ENCODE results near the gene TMEM164.

TMEM164 gene

GRCh38 chrX:110213183-110213582 lies 210.3 kb downstream of the TMEM164 start:
- Histone ChIP-seq H3K4me1 (ENCODE audit: control insufficient read depth, insufficient read depth, low read length) (no peaks in the 10 kb centered on the region), H3K4me3 (ENCODE audit: insufficient read depth, low read depth, low read length) (no peak overlapping the region), H3K9me3 (ENCODE audit: control insufficient read depth, low read length) (no peaks in the 10 kb centered on the region), H3K27ac (ENCODE audit: insufficient read depth, low read depth, low read length, poor library complexity, severe bottlenecking) (no peak overlapping the region), H3K27me3 (ENCODE audit: control insufficient read depth, insufficient read depth, low read length, poor library complexity, severe bottlenecking) (no peaks in the 10 kb centered on the region), H3K36me3 (ENCODE audit: control insufficient read depth, insufficient read depth, low read length) (no peaks in the 10 kb centered on the region)
- WGBS, 2 experiments, result no CpG with 5 or more reads among the region's 1 CpG

GRCh38 chrX:110214684-110215083 lies 211.8 kb downstream of the TMEM164 start:
- Histone ChIP-seq H3K36me3 (ENCODE audit: control insufficient read depth, insufficient read depth, low read length) (no peaks in the 10 kb centered on the region), H3K27me3 (ENCODE audit: control insufficient read depth, insufficient read depth, low read length, poor library complexity, severe bottlenecking) (no peaks in the 10 kb centered on the region), H3K4me1 (ENCODE audit: control insufficient read depth, insufficient read depth, low read length) (no peaks in the 10 kb centered on the region), H3K4me3 (ENCODE audit: insufficient read depth, low read depth, low read length) (no peak overlapping the region), H3K9me3 (ENCODE audit: control insufficient read depth, low read length) (no peaks in the 10 kb centered on the region), H3K27ac (ENCODE audit: insufficient read depth, low read depth, low read length, poor library complexity, severe bottlenecking) (no peak overlapping the region)
- WGBS, 2 experiments, result no CpG with 5 or more reads among the region's 1 CpG

DNA sequence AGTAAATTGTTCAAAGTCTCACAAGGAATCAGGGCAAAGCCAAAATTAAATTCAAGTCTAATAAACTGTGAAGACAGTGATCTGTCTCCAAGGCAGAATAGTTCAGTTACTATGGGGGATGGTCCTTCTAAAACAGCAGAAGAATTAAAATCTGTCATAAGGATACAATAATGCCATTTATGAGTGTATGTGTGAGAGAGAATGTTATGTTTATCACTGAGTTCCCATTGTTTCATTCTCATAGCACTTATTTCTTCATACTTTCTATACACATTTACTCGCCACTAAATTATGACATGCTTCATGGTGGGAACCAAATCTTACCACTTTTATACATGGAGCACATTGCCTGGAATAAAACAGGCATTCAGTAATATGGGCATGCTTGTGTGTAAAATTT lies 212.5 kb downstream of the TMEM164 start:
- H3K27me3 ChIP-seq (ENCODE audit: control insufficient read depth, insufficient read depth, low read length, poor library complexity, severe bottlenecking), result no peaks in the 10 kb centered on the region
- no peaks in the 10 kb centered on the region for H3K4me1 ChIP-seq (ENCODE audit: control insufficient read depth, insufficient read depth, low read length)
- H3K27ac ChIP-seq (ENCODE audit: insufficient read depth, low read depth, low read length, poor library complexity, severe bottlenecking), result no peak overlapping the region
- 80 to 83% methylated on average over 1 of the region's 1 CpG for WGBS, 2 experiments
- H3K4me3 ChIP-seq (ENCODE audit: insufficient read depth, low read depth, low read length), result no peak overlapping the region
- H3K36me3 ChIP-seq (ENCODE audit: control insufficient read depth, insufficient read depth, low read length), result no peaks in the 10 kb centered on the region
- no peaks in the 10 kb centered on the region for H3K9me3 ChIP-seq (ENCODE audit: control insufficient read depth, low read length)

DNA sequence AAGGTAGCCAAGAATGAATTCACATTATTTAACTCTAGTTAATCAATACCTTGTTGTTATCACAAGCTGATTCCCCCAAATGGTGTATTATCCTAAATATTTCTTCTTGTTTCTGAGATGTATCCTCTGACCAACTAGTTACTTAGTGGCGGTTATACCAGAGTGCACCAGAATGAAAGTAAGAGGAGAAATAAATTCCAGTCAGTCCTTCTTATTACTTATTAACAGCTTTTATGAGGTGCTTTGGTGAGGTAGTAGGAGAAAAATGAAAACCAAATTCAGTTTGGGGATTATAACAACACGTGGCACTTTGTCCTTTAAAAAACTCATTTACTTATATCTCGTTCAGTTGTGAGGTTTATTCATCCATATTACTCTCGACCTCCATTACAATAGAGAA lies 213.1 kb downstream of the TMEM164 start:
- Histone ChIP-seq H3K27me3 (ENCODE audit: control insufficient read depth, insufficient read depth, low read length, poor library complexity, severe bottlenecking) (no peaks in the 10 kb centered on the region), H3K27ac (ENCODE audit: insufficient read depth, low read depth, low read length, poor library complexity, severe bottlenecking) (no peak overlapping the region), H3K4me3 (ENCODE audit: insufficient read depth, low read depth, low read length) (no peak overlapping the region), H3K36me3 (ENCODE audit: control insufficient read depth, insufficient read depth, low read length) (no peaks in the 10 kb centered on the region), H3K4me1 (ENCODE audit: control insufficient read depth, insufficient read depth, low read length) (no peaks in the 10 kb centered on the region), H3K9me3 (ENCODE audit: control insufficient read depth, low read length) (no peaks in the 10 kb centered on the region)
- WGBS, 2 experiments, result 80 to 100% methylated on average over 1 to 2 of the region's 4 CpGs

GRCh38 chrX:110218591-110218990 lies 215.7 kb downstream of the TMEM164 start:
- Histone ChIP-seq H3K4me3 (ENCODE audit: insufficient read depth, low read depth, low read length) (no peak overlapping the region), H3K9me3 (ENCODE audit: control insufficient read depth, low read length) (no peaks in the 10 kb centered on the region), H3K4me1 (ENCODE audit: control insufficient read depth, insufficient read depth, low read length) (no peaks in the 10 kb centered on the region), H3K27me3 (ENCODE audit: control insufficient read depth, insufficient read depth, low read length, poor library complexity, severe bottlenecking) (no peaks in the 10 kb centered on the region), H3K36me3 (ENCODE audit: control insufficient read depth, insufficient read depth, low read length) (no peaks in the 10 kb centered on the region), H3K27ac (ENCODE audit: insufficient read depth, low read depth, low read length, poor library complexity, severe bottlenecking) (no peak overlapping the region)
- 100% methylated on average over 1 of the region's 2 CpGs for WGBS, 2 experiments

DNA sequence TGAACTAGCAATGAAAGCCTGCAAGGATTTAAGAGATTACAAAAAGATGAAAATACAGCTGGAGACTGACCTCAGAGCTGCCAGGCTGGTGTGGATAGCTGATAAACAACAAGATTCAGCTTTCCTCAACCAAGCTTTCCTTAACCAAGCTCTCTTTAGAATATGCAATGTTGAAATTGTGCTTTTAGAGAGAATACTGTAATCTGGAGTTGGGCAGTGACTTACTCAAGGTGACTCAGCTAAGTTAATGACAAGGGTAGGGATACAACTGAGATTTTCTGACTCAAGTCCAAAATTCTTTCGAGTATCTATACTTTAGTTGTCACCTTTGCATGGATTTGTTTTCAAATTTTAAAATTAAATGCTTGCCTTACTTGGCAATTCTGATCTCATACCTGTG lies 217.0 kb downstream of the TMEM164 start:
- Histone ChIP-seq H3K36me3 (ENCODE audit: control insufficient read depth, insufficient read depth, low read length) (no peaks in the 10 kb centered on the region), H3K4me3 (ENCODE audit: insufficient read depth, low read depth, low read length) (no peak overlapping the region), H3K27ac (ENCODE audit: insufficient read depth, low read depth, low read length, poor library complexity, severe bottlenecking) (no peak overlapping the region), H3K27me3 (ENCODE audit: control insufficient read depth, insufficient read depth, low read length, poor library complexity, severe bottlenecking) (no peaks in the 10 kb centered on the region), H3K4me1 (ENCODE audit: control insufficient read depth, insufficient read depth, low read length) (no peaks in the 10 kb centered on the region), H3K9me3 (ENCODE audit: control insufficient read depth, low read length) (no peaks in the 10 kb centered on the region)
- WGBS, 2 experiments, result 100% methylated on average over 1 of the region's 1 CpG; no CpG with 5 or more reads in 1 of the 2 experiments

DNA sequence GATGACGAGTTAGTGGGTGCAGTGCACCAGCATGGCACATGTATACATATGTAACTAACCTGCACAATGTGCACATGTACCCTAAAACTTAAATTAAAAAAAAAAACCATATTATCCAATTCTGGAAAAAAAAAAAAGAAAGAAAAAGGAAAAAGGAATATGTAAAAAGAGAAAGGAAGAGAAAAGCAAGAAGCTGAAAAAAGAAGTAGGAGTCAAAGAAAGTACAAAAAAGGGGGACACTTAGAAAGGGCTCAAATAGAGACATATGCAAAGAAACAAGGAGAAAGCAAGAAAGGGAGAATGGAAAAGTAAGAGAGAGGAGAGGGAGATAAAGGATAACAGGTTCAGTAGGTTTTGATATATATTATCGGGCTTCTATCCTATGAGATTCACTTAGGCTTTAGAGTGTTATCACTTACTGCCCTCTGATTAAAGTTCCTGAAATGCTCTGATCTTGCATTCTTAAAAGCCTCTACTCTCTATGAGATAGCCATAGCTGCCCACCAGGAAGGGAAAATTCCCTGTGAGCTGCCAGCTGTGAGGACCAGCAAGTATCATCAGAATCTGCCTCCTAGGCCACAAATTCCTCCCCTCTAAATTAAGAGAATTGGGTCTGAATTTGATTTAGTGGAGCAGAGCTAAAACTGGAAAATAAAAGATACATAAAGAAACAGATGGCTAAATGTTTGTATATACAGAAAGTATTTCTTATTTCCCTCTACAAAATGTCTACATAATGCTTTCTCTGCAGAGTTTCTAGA lies 219.8 kb downstream of the TMEM164 start:
- Histone ChIP-seq H3K27ac (ENCODE audit: insufficient read depth, low read depth, low read length, poor library complexity, severe bottlenecking) (no peak overlapping the region), H3K4me3 (ENCODE audit: insufficient read depth, low read depth, low read length) (no peak overlapping the region), H3K4me1 (ENCODE audit: control insufficient read depth, insufficient read depth, low read length) (no peaks in the 10 kb centered on the region), H3K9me3 (ENCODE audit: control insufficient read depth, low read length) (no peaks in the 10 kb centered on the region), H3K27me3 (ENCODE audit: control insufficient read depth, insufficient read depth, low read length, poor library complexity, severe bottlenecking) (no peaks in the 10 kb centered on the region), H3K36me3 (ENCODE audit: control insufficient read depth, insufficient read depth, low read length) (no peaks in the 10 kb centered on the region)
- WGBS, 2 experiments, result 83% methylated on average over 1 of the region's 2 CpGs; no CpG with 5 or more reads in 1 of the 2 experiments

DNA sequence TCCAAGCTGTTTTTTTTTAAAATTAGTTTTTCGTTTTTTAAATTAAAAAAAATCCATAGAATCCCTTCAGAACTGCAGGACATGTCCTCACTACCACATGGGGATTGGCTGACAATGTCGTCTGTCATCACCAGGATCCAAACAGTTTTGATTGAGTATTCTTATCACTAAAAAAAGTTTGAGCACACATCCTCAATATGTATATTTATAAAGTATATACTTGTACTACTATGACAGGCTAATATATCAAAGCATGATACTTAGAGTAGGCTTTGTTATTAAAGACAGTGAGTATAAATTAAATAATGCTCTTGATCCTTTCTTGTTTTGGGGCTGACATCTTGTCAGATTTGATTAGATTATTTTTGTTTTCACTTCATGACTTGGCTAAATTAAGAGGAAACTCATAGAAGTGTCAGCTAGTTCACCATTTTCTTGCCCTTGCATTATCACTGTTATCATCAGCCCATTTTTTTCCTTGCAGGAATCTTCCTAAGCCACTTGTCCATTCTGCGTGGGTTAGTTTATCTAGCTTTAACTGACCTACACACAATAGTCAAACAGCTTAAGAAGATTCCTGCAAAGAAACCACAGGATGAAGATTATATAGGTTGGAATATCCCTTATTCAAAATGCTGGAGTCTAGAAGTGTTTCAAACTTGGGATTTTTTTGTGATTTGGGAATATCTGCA lies 222.2 kb downstream of the TMEM164 start:
- H3K9me3 ChIP-seq (ENCODE audit: control insufficient read depth, low read length), result no peaks in the 10 kb centered on the region
- H3K4me3 ChIP-seq (ENCODE audit: insufficient read depth, low read depth, low read length), result no peak overlapping the region
- H3K27ac ChIP-seq (ENCODE audit: insufficient read depth, low read depth, low read length, poor library complexity, severe bottlenecking), result no peak overlapping the region
- WGBS, 2 experiments, result 85% methylated on average over 2 of the region's 3 CpGs; no CpG with 5 or more reads in 1 of the 2 experiments
- H3K27me3 ChIP-seq (ENCODE audit: control insufficient read depth, insufficient read depth, low read length, poor library complexity, severe bottlenecking), result no peaks in the 10 kb centered on the region
- H3K36me3 ChIP-seq (ENCODE audit: control insufficient read depth, insufficient read depth, low read length), result no peaks in the 10 kb centered on the region
- H3K4me1 ChIP-seq (ENCODE audit: control insufficient read depth, insufficient read depth, low read length), result no peaks in the 10 kb centered on the region

DNA sequence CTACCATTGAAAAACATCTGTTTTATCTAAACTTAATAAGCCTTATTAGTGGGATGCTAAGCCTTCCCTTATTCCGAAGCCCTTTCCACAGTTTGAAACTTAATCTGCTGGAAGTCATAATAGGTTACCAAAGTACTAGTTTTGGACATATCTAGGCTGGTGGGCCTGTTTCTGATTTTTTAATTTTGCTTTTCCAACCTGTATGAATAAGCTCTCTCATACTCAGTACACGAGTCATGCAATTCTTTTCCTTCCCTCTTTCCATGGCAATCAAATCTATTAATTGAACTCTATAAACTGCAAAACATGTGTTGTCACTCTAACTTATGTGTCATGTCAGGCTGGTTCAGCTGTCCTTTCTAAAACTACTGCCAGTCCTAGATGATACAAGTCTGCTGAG lies 224.0 kb downstream of the TMEM164 start:
- H3K4me1 ChIP-seq (ENCODE audit: control insufficient read depth, insufficient read depth, low read length), result no peaks in the 10 kb centered on the region
- no peak overlapping the region for H3K4me3 ChIP-seq (ENCODE audit: insufficient read depth, low read depth, low read length)
- H3K9me3 ChIP-seq (ENCODE audit: control insufficient read depth, low read length), result no peaks in the 10 kb centered on the region
- H3K36me3 ChIP-seq (ENCODE audit: control insufficient read depth, insufficient read depth, low read length), result no peaks in the 10 kb centered on the region
- no peak overlapping the region for H3K27ac ChIP-seq (ENCODE audit: insufficient read depth, low read depth, low read length, poor library complexity, severe bottlenecking)
- WGBS, 2 experiments, result 91 to 100% methylated on average over 1 to 2 of the region's 2 CpGs
- H3K27me3 ChIP-seq (ENCODE audit: control insufficient read depth, insufficient read depth, low read length, poor library complexity, severe bottlenecking), result no peaks in the 10 kb centered on the region
